HG02678 (cell line): ENCODE results near the gene PSTPIP2.
"Not testable (repeated sequence)": the region's sequence is repeated elsewhere in the genome, so short reads cannot be mapped to it uniquely, and the experiment has no call there.

Source experiments
- ATAC-seq: cut with Tn5 transposase; IDR thresholded peaks from one replicate; pipeline ENCODE4 v1.9.1; 2021; ENCODE audit warnings: mild to moderate bottlenecking, moderate library complexity; ENCODE audit not compliant: unreplicated experiment

Gene PSTPIP2

DNA sequence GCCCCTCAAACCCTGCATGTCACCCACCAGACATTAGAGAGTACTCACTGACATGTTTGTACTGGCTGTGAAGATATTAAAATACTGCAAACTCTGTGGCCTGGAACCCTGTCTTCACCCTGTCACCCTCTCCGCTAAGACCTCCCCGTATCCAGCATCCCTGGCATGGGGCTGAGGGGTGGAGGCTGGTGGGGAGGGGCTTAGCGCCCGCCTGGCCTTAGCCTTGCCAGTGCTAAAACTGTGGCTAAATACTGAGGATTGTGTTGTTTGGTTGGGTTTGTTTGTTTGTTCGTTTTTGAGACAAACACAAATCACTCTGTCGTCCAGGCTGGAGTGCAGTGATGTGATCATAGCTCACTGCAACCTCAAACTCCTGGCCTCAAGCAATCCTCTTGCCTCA lies 1.8 kb downstream of the PSTPIP2 start:
- no peak for ATAC-seq

DNA sequence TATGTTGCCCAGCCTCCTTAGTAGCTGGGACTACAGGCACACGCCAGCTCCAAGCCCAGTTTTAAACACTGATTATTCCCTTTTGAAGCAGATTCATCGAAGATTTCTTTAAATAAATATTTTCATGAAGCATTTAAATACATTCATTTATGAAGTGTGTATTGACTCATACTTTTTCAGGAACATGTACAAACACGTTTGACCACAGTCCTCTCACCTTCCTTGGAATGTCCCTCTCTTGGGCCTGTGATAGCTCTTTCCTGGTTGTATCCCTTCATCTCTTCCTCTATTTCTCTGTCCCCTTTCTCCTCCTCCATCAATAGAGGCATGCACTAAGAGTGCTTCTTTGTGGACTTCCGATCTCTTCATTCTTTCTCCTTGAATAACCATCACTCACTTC lies 2.5 kb downstream of the PSTPIP2 start:
- no peak for ATAC-seq

DNA sequence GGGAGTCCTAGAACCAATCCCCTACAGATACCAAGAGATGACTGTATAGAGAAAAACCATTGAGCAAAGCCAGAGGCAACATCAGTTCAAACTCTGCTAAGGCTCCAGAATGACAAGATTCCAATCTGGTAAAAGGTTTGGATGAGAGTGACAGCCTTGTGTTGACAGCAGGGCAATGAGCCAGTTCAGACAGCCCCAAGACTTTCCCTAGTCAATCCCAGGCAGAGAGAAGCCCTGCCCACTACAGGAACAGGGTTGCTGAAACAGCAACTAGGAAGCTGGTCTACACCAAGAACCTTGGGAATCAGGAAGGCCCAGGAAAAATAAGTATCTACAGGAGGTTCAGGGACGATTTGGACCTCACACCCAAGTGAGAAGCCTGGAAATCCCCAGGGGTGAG lies 3.3 kb downstream of the PSTPIP2 start:
- no peak for ATAC-seq

DNA sequence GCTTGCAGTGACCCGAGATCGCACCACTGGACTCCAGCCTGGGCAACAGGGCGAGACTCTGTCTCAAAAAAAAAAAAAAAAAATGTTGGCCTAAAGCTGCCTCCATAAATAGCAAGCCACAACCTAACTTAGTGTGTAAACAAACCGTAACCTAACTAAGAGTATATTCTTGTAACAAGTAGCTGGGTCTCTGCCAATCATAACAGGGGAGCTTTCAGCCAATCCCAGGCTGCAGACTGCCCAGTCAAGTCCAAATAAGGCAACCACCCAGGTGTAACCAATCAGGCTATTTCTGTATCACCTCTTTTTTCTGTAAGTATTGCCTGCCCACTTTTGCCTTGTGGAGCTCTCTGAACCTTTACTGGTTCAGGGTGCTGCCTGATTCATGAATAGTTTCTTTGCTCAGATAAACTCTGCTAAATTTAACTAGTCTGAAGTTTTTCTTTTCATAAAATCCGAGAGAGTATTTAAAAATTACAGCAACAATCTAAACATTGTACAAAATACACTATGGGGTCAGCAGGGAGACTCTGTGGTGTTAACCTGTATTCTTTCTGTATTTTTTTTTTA lies 4.5 kb downstream of the PSTPIP2 start:
- no peak for ATAC-seq

DNA sequence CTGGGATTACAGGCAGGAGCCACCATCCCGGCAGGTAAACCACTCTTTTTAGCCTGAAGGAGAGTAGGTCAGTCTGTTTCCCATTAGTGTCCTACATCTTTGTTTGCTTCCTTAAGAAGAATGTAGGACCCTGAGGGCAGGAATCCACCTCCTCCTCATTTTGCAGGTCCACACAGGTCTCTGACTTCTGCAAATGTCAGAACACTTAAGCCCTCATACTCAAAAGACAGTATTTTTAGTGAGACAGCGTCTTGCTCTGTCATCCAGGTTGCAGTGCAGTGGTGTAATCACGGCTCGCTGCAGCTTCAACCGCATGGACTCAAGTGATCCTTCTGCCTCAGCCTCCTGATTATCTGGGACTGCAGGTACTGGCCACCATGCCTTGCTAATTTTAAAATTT lies 9.3 kb downstream of the PSTPIP2 start:
- ATAC-seq: no peak

DNA sequence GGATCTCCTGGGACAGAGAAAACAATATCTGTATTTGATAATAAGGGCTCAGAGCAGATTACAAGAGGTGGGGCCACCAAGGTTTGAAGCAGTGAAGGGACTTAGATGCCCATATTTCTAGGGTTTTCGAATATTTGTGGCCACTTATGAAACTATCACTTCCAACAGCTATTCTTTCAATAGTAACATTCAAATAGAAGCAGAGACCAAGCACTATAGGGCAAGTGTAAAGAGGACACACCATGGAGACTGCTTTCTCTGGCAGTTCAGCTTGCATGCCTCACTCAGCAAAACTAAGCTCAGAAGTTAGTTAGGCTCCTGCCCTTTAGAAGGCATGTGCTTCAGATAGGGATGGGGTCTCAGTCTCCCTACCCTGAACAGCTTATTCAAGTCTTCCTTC lies 10.3 kb downstream of the PSTPIP2 start:
- ATAC-seq: no peak

DNA sequence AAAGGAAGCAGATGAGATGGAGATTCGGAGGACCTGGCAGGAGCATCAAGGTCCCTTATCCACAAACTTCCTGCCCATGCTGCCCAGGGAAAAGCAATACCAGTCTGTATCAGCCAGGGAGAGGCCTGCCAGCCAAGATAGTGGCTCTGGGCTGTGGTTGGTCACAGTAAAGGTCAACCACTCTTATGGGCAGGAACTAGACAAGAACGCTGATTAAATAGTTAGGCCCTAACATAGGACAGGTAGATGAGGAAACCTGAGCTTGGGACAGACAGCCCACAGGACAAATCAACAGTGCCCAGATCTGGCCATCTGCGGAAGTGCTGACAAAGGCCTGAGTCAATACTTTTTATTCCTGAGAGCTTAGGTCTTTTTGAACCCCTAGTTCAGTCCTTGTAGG lies 10.7 kb downstream of the PSTPIP2 start:
- ATAC-seq: no peak

DNA sequence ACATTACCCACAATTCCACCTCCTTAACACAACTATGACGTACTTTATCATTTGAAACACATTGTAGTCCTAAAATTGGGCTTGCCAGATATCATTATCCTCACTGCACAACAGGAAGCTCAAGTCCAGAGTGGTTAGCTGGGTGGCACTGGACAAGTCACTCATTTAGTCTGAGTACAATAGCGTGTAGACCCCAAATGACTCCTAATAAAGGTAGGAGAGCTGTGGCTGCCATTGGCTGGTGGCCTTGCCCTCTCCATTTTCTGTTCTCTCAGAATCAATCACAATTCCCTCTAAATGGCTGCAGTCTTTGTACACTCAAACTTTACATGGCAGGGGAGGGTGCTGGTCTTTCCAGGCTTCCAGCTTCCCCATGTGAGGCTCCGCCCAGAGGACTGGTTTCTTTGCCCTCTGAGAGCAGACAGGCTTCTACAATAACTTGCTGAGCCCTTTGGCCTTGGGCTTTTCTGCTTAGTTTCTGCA lies 11.7 kb downstream of the PSTPIP2 start:
- no peak for ATAC-seq

DNA sequence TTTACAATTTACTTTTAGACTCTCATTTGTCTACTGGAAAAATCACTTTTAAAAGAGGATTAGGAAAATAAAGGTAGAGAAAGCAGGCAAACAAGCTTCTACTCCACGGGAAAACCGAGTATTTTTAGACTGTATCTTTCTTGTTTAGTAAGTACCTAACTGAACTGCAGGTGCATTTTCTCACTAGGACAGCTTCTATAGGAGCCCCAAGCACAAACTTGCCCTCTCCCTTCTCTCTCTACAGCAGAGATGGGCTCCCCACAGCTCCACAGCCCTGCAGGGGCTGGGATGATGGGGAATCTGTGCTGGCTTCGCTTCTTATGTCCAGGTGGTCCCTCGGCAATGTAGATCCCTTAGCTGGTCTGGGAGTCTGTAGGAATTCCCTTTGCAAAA lies 16.2 kb downstream of the PSTPIP2 start:
- ATAC-seq: no peak

DNA sequence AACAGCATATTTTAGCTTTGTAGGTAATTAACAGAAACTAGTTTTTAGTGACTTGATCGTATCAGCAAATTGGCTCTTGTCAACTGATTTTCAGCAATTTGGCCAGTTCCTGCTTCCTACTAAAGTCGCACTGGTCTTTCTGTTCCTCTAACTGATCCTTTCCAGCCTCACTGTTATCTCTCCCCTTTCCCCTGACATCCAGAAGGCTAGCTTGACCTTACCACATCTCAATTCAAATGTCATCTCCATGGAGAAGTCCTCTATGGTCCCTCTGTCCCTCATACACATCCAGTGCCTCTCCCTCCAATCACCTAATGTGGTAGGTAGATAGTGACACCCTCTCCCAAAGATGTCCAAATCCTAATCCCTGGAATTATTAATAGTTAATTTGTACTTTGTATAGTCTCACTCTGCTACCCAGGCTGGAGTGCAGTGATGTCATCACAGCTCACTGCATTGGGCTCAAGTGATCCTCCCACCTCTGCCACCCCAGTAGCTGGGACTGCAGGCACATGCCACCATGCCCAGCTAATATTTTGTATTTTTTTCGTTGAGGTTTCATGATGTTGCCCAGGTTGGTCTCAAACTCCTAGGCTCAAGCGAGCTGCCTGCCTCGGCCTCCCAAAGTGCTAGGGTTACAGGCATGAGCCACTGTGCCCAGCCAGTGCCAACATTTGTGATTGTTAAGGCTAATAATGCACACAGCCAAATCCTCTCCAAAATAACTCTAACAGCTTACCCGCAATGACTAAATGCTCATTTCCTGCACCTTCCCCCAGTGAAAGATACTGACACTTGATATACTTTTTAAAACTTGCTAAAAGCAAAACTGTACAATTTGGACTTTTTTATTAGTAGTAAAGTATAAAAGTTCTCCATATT lies 16.9 kb downstream of the PSTPIP2 start:
- ATAC-seq: no peak

DNA sequence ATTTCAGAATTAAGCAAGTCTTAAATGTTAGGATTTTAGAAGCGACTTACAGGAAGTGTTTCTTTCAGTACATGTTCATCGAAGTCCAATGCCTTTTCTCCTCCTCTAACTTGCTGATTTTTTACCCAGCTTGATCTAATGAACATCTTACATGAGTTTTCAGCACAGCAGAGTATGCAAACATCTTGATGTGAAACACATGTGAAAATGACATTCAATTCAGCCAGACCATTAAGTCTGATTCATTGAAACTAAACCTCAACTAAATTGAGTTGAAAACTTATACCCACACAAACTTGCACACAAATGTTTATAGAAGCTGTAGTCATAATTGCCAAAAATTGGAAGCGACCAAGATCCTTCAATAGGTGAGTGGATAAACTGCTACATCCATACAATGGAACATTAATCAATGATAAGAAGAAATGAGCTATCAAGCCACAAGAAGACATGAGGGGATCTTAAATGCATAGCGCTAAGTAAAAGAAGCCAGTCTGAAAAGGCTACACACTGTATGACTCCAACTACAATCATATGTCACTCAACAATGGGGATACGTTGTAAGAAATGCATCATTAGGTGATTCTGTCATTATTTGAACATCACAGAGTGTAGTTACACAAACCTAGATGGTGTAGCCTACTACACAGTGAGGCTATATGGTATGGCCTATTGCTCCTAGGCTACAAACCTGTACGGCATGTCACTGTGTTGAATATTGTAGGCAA lies 18.5 kb downstream of the PSTPIP2 start:
- no peak for ATAC-seq

DNA sequence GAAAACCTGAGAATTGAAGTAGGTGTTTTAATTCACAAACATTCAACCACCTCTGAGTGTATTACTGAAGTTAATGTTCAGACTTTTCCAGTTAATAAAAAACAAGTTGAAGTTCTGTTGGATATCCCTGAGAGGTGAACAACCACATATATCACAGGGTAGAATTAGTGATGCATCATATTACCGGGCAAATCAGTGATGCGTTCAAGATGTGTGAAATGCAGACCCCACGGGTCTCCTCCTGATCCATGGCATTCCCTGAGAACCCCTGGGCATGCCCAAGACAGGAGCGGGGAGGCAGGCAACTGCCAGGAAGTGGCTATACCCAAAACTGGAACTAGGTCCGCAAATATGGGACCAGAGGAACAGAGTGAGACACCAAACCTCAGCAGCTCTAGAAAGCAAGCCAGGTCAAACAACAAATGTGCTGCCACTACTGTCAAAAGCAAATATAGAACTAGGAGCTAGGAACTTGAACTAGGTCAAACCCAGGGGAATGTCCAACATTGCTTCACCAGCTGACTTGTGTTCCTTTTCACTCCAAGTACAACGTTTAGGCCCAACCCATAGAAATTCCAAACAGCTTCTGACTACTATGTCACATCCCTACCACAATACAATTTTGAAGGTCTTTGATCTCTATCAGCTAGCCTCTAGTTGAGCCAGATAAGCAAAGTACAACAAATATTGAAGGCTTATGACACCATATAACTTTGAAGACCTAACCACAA lies 20.2 kb downstream of the PSTPIP2 start:
- no peak for ATAC-seq

DNA sequence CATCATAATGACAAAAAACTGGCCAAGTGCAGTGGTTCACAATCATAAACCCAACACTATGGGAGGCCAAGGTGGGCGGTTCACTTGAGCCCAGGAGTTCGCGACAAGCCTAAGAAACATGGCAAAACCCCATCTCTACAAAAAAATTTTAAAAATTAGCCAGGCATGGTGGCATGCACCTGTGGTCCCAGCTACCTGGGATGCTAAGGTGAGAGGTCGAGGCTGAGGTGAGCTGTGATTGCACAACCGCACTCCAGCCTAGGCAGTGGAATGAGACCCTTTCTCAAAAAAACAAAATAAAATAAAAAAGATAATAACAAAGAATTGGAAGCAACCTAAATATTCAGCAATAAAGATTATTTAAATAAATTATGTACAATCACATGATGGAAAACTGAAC lies 21.8 kb downstream of the PSTPIP2 start:
- no peak for ATAC-seq

DNA sequence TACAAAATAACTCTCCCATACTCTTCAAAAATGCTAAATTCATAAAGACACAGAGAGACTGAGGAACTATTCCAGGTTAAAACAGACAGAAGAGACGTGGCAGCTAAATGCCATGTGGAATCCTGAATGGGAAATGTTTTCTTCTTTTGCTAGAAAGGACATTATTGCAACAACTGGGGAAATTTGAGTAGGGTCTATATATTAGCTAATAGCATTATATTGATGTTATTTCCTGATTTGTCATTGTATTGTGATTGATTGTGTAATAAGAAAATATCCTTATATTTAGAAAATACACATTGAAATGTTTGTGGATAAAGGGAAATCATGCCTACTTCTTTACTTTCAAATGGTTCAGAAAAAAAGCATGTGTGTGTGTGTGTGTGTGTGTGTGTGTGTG lies 23.4 kb downstream of the PSTPIP2 start:
- no peak for ATAC-seq

DNA sequence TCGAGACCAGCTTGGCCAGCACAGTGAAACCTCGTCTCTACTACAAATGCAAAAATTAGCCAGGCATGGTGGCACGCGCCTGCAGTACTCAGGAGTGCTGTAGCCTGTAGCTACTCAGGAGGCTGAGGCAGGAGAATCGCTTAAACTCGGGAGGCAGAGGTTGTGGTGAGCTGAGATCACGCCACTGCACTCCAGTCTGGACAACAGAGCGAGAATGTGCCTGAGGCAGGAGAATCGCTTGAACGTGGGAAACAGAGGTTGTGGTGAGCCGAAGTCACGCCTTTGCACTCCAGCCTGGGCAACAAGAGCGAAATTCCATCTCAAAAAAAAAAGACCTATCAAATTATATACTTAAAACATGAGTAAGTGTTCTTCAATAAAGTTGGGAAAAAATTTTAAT lies 24.7 kb downstream of the PSTPIP2 start:
- ATAC-seq: not testable (repeated sequence)

DNA sequence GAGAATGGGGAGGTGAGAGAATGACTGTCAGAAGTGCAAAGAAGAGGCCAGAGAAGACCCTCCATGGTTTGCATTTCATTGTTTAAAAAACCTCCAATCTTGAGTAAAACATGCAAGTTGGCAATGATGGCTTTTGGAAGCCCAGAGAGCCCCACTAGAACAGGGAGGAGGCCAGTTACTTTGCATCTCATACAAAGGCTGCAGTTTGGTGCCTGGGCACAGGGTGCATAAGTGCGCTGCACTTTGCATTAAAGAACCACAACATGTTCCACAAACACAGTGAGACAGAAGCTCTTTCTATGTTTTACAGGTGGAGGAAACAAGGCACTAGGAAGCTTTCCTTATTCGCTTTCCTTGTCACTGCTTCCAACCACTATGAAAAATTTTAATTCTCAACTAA lies 25.4 kb downstream of the PSTPIP2 start:
- ATAC-seq: no peak

DNA sequence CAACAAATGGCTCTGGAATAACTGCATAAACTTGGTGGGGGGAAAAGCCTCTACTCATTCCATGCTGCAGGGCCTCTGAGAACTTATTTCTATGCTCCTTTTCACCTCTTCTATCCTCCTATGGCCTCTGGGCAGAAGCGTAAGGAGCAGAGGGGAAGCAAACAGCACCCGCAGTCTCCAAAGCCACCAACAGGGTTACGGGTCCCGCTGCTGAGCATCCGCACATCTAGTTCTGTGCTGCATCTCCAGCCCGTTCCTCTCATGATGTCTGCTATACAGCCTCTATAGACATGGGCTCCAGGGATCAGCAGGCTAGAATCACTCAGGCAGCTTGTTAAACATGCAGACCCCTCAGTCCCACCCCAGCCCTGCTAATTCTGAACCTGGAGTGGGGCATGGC lies 25.9 kb downstream of the PSTPIP2 start:
- no peak for ATAC-seq

DNA sequence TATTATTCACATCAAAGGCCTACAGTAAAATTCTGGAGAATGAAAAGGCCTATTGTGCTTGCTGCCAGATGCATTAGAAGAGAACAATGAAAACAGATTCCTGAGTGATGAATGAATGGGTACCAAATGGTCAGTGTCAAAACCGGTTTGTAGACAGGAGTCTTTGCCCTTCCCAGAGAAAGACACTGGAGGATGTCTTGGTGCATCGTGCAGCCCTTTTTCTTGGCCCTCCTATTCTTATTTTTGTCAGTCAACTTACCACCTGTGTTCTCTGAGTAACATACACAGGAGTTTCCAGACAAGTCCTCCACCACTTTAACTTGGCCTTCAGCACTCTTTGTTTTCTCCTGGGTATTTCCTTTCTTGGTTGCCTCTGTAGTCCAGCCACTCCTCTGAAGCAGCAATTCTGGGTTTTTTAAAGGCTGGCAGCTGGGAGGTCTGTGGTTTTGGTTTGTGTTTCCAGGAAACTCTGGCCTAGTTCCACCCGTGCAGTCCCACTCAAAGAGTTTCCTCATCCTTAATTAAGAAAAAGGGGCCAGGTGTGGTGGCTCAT lies 29.4 kb downstream of the PSTPIP2 start:
- no peak for ATAC-seq

DNA sequence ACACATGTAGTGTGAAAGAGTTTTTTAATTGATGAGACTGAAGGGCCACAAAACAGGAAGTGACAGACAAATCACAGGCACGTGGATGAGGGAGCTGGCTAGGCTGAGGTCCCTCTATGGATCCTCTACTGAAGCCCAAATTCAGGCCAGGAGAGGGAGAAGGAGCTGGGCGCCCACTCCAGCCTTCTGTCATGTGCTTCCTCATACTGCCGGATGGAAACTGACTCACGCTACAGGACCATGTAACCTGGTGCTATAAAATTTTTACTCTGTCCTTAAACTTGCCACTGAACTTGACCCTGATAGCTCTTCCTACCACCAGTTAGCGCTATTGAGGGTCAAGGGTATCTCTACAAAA lies 31.3 kb downstream of the PSTPIP2 start:
- ATAC-seq: no peak

DNA sequence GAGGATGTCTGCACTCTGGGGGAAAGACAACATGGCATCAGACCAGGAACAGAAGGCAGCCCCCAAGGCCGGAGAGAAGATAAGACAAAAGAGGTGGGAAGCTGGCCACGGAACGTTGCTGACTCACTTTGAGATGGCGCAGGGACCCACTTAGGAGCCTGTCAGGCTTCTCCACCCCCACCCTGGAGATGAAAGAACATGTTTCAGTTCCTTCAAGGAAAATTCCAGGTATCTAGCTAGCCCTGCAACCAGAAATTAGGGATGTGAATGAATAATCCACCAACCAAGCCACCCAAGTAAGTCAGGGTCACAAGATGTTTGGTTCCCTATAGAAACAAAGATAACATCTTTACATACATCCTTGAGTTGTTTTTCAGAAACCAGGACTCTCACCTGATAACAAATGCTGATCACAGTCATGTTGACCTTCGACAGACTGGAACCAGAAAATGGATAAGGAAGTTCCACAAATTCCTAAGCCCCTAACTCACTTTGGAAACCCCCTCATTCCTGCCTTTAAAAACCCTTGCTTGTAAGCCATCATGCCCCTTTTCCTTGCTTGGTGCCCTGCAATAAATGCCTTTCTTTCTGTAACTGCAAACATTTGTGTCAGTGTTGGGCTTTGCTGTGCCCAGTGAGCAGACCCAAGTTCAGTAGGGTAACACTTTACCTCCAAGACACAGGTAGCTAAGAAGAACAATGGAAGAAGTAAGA lies 31.9 kb downstream of the PSTPIP2 start:
- no peak for ATAC-seq
